Choroid plexus epithelial cell (primary cell): ENCODE measurements around the gene CISH.

ENCODE experiments used
- DNase-seq: peaks from one replicate; pipeline ENCODE4 v3.0.0-alpha.2; 2010; ENCODE audit warnings: low read depth
- H3K4me3 ChIP-seq: 2 replicates; pipeline ENCODE4 v1.5.1; 2011; ENCODE audit warnings: low read depth, mild to moderate bottlenecking, control low read depth, low read length, moderate library complexity
- CTCF ChIP-seq: conservative IDR thresholded peaks from 2 replicates; pipeline ENCODE4 v1.5.1; 2011; ENCODE audit warnings: low read depth, mild to moderate bottlenecking, control low read depth, inconsistent platforms, low read length, moderate library complexity

CISH gene

GRCh38 chr3:50583897-50584296 is 27.7 kb downstream of the CISH start:
- TF ChIP-seq CTCF, result no peak
- no peak for DNase-seq
- no peak overlapping the region for H3K4me3 ChIP-seq

GRCh38 chr3:50582083-50582482 is 29.5 kb downstream of the CISH start:
- TF ChIP-seq CTCF, result no peak
- no peak for DNase-seq
- H3K4me3 ChIP-seq, result no peak overlapping the region

DNA sequence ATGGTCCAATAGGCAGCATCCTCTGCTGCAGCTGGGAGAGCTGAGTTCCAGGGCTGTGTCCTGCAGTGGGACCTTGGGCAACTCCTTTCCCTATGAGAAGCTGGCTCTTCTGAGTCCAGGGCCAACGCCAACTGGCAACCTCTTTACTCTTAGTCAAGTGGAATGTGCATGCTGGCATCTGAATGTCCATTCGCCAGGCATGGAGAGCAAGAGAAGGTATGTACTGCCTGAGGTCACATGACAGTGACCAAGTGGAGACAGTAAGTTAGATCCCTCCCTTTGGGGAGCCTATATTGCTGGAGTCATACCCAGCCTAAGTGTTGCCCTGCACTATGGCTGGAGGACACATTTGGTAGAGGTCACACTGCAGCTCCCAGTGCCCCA is 30.1 kb downstream of the CISH start:
- no peak for TF ChIP-seq CTCF
- no peak overlapping the region for H3K4me3 ChIP-seq
- DNase-seq, result no peak

GRCh38 chr3:50580683-50581458 is 30.7 kb downstream of the CISH start:
- no peak for DNase-seq
- TF ChIP-seq CTCF, result peak; percentile 33
- no peak overlapping the region for H3K4me3 ChIP-seq

DNA sequence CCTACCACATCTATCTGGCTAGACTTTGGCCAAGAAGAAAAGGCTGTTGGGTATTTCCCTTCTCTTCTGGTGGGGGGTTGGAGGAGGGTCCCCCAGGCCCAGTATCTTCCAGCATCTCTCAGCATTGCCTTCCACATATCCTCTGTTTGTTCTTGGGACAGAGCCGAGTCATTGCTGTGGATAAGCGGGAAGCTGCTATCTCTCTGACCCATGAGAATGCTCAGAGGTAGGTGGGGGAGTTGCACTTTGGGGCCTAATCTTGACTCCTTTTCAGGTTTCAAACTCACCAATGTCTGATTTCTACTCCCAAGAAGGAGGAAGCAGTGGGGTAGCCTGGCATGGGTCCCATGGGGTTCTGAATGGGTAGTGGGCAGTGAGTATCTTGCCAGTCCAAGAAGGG is 34.2 kb downstream of the CISH start:
- no peak for DNase-seq
- H3K4me3 ChIP-seq, result no peak overlapping the region
- no peak for TF ChIP-seq CTCF

DNA sequence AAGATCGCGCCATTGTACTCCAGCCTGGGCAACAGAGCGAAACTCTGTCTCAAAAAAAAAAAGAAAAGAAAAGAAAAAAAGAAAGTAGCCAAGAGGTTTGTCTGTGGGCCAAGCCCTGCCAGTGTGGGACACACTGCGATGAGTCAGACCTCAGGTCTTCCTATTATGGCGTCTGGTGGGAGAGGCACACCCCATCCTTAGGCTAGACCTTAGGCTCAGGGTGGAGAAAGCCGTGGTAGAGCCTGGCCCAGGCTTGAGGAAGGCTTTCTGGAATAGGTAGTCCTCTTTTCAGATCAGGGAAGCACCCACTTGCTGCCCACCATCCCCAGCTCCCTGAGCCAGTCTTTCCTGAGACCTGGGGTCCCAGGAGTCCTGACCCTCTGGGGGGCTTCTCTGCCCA is 36.2 kb downstream of the CISH start:
- no peak for DNase-seq
- TF ChIP-seq CTCF, result no peak

GRCh38 chr3:50574444-50574831 is 37.1 kb downstream of the CISH start:
- H3K4me3 ChIP-seq, result no peak overlapping the region
- no peak for DNase-seq
- no peak for TF ChIP-seq CTCF

More for the DNA sequence above, 36.2 kb downstream of the CISH start:
- no peak overlapping the region for H3K4me3 ChIP-seq
